Measurements from ENCODE around the gene EIF4G3.

DNA sequence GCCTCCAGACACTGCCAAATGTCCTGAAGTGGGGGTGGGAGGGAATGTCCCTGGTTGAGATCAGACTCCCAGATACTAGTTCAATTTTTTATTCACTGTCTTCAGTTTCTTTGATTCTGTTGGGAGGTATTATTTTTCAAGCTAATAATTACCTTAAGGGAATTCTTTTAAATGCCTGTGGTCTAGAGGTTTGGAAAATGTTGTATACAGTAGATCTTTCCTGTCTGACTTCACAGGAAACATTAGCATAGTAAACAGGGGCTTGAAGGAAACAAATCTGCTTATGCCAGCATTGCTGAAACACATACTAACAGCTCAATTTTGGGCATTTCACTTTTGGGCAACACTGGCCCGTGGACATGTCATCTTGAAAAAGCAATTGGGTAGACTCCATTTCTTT is 305.3 kb downstream of the EIF4G3 start:
- no peak for TF ChIP-seq CTCF (IDR thresholded peaks at IDR 0.05; ENCODE audit: low read depth, low read length, poor library complexity, severe bottlenecking)
- no peak for TF ChIP-seq EZH2phosphoT487 (IDR thresholded peaks at IDR 0.05; ENCODE audit: borderline replicate concordance, low read length)
